GM19193 (cell line): ENCODE results near the gene WFDC10B.

ENCODE experiments used
- POLR2A ChIP-seq: IDR thresholded peaks from 4 replicates; pipeline ENCODE4 v1.6.1; 2011; ENCODE audit not compliant: insufficient read depth, insufficient read length; ENCODE audit errors: extremely low read depth

Gene WFDC10B

GRCh38 chr20:45704969-45705637 is at the start of gene WFDC10B:
Gene WFDC10B (minus strand): TSS chr20:45705019. CDS start chr20:45685992, 19,027 bp downstream.
- TF ChIP-seq POLR2A: no peak

DNA sequence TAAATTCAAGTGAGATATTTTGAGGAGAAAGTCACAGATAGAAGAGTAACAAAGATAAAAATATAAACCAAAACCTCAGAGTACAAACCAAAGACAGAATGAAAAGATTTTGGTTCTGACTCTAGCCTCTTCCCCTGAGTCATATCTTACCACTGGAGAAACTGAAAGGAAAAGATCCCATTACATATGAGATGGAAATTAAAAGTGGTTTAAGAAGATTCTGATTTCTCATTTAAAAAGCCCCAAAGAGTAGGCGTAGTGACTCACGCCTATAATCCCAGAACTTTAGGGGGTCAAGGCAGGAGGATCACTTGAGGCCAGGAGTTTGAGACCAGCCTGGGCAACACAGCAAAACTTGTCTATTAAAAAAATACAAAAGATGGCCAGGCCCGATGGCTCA is 47.9 kb upstream of the WFDC10B start:
- no peak for TF ChIP-seq POLR2A

DNA sequence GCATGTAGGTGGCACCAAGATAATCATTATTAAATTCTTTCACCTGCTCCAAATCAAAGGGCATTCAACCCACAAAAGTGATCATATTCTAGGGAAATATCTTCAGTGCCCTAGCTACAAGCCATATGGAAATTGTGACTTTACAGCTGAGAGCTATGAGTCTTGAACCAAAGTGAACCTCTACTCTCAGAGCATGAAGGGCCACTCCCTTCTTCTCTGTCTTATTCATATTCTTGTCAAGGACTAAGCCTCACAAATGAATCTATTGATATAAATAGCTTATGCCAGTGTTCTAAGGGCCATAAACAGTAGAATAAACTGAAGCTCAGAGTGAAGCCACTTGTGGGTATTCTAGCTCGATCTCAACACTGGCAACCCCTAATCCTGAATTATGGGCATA is 46.9 kb upstream of the WFDC10B start:
- TF ChIP-seq POLR2A: no peak

- TF ChIP-seq POLR2A: no peak
Observed at GRCh38 chr20:45745015-45745414, 40.2 kb upstream of the WFDC10B start.

GRCh38 chr20:45742596-45742995 is 37.8 kb upstream of the WFDC10B start:
- TF ChIP-seq POLR2A: no peak

DNA sequence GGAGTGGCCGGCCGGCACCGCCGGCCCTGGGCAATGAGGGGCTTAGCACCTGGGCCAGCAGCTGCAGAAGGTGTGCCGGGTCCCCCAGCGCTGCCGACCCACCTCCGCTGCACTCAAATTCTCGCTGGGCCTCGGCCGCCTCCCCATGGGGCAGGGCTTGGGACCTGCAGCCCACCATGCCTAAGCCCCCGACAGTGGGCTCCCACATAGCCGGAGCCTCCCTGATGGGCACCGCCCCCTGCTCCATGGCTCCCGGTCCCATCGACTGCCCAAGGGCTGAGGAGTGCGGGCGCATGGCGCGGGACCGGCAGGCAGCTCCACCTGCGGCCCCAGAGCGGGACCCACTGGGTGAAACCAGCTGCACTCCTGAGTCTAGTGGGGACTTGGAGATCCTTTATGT is 31.2 kb upstream of the WFDC10B start:
- no peak for TF ChIP-seq POLR2A

DNA sequence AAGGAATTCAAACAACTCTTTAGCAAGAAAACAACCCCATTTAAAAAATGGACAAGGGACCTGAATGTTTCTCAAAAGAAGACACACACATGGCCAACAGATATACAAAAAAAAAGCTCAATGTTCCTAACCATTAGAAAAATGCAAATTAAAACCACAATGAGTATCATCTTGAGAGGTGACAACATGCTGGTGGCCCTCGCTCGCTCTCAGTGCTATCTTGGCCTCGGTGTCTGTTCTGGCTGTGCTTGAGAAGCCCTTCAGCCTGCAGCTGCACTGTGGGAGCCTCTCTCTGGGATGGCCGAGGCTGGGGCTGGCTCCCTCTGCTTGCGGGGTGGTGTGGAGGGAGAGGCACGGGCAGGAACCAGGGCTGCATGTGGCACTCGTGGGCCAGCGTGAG is 30.7 kb upstream of the WFDC10B start:
- no peak for TF ChIP-seq POLR2A

GRCh38 chr20:45732199-45732598 is 27.4 kb upstream of the WFDC10B start:
- TF ChIP-seq POLR2A: no peak

DNA sequence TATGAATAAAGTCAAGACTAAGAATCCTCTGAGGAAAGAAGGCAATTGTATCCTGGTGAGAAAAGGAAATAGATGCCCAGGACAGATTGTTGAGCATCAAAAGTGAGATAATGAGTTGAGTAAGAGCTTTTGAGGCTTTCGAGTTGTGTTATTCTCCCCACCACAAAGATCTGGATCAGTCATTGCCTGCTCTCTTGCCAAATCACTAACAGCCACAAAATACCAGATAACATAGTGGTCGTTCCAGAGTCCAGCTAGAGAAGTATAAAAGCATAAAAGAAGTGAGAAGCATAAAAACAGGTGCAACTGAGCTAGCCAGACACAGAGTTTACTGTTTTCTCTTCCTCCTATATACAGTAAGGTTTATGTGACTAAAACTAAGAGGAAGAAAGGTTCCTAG is 22.2 kb upstream of the WFDC10B start:
- TF ChIP-seq POLR2A: no peak

DNA sequence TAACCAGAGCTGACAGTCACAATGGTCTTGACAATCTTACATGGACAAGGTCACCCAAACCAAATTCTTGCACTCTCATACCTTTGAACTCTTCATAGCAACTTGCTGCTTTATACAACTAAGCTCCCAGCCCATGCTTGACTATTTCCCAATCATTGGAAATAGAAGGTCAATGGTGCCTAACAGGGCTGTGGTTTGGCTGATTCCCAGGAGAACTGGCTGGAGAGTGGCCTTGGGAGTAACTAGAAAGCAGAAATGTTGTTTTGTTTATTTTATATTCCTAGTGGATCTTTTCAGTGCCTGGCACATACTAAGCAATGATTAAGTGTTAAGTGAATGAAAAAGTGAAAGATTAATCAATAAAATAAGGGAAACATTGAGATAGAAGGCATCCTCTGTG is 20.3 kb upstream of the WFDC10B start:
- no peak for TF ChIP-seq POLR2A

GRCh38 chr20:45722047-45722446 is 17.2 kb upstream of the WFDC10B start, which contains the start of gene SPINT4:
Gene SPINT4 (plus strand): TSS chr20:45722347. CDS start chr20:45722368, 21 bp downstream.
- TF ChIP-seq POLR2A: no peak

GRCh38 chr20:45701873-45702272 is 2.9 kb downstream of the WFDC10B start, which contains the start of gene WFDC13:
Gene WFDC13 (plus strand): TSS chr20:45702038. CDS start chr20:45702124, 86 bp downstream.
- no peak for TF ChIP-seq POLR2A

- no peak for TF ChIP-seq POLR2A
Observed at GRCh38 chr20:45701104-45701503, 3.7 kb downstream of the WFDC10B start.

- no peak for TF ChIP-seq POLR2A
Observed at GRCh38 chr20:45695496-45695895, 9.3 kb downstream of the WFDC10B start.

DNA sequence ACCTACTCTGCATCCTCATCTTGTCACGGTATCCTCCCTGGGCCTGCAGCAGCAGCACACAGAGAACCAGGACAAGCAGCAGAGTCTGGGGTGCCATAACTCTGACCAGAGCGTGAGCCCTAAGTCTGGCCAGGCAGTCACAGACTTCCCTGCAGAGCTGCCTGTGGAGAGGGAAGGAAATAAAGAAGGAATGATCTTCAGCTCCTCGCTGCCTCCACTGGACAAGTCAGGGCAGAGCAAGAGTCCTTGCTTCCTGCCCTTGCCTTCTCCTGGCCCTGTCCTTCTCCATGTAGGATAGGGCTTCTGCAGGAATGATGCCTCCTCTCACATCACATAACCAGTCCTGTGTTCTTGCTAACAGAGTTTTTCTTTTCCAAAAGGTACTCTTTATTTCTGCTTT is 18.9 kb downstream of the WFDC10B start:
- TF ChIP-seq POLR2A: no peak

DNA sequence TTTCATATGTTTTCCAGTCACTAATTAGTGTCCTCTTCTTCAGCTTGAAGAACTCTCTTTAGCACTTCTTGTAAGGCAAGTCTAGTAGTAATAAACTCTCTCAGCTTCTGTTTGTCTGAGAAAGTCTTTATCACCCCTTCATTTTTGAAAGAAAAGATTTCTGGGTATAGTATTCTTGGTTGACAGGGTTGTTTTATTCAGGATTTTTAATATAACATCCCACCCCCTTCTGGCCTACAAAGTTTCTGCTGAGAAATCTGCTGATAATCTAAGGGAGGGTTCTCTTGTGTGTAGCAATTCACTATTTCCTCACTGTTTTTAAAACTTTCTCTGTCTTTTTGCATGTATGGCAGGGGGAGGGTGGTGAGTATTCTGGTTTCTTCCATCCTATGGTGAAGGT is 25.2 kb downstream of the WFDC10B start:
- no peak for TF ChIP-seq POLR2A

- TF ChIP-seq POLR2A: no peak
Observed at GRCh38 chr20:45672765-45673164, 32.1 kb downstream of the WFDC10B start.
